ENCODE data around the gene ANKRD12.
"Not testable (repeated sequence)": the region's sequence is repeated elsewhere in the genome, so short reads cannot be mapped to it uniquely, and the experiment has no call there.

Gene ANKRD12

GRCh38 chr18:9136315-9137155, at the start of gene ANKRD12:
ANKRD12 (plus strand) TSS chr18:9136781; CDS start chr18:9182433, 45,652 bp downstream.
- DNase-seq = peak; percentile 81 to 99 (median 96)

DNA sequence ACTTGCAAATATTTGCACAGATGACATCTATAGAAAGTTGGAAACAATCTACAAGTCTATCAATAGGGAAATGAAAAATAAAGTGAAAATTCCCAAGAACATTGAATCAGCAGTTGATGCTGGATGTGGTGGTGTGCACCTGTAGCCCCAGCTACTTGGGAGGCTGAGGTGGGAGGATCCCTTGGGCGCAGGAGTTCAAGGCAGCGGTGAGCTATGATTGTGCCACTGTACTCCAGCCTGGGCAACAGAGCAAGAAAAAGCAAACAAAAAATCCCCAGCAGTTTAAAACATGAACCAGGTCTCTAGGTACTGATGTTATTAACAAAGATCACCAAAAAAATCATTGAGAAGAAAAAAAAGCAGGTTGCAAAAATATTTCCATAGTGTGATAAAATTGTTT, 49.4 kb upstream of the ANKRD12 start:
- DNase-seq = no peak

- DNase-seq = no peak
Observed at GRCh38 chr18:9088252-9088651, 48.3 kb upstream of the ANKRD12 start.

- not testable (repeated sequence) for DNase-seq
Observed at GRCh38 chr18:9088727-9089126, 47.9 kb upstream of the ANKRD12 start.

GRCh38 chr18:9090578-9090977, 46.0 kb upstream of the ANKRD12 start:
- no peak for DNase-seq

DNA sequence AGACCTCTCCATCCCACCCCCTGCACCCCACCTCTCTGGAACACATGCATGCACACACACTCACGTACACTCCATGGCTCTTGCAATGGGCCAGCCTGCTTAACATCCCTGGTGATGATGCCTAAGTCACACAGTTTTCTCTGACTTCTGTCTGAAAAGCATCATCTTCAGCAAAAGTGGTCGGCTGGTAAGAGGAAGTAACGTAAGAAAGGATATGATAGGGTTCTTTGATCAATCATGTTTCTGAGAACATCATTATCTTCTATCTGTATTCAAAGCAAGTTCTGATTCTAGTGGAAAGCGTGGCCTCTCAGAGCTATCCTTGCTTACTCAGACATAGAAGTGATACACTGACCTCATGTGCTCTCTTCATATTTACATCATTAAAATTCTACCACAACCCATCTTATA, 45.5 kb upstream of the ANKRD12 start:
- no peak for DNase-seq

- no peak for DNase-seq
Observed at GRCh38 chr18:9092665-9093064, 43.9 kb upstream of the ANKRD12 start.

- not testable (repeated sequence) for DNase-seq
Observed at GRCh38 chr18:9093109-9093508, 43.5 kb upstream of the ANKRD12 start.

DNA sequence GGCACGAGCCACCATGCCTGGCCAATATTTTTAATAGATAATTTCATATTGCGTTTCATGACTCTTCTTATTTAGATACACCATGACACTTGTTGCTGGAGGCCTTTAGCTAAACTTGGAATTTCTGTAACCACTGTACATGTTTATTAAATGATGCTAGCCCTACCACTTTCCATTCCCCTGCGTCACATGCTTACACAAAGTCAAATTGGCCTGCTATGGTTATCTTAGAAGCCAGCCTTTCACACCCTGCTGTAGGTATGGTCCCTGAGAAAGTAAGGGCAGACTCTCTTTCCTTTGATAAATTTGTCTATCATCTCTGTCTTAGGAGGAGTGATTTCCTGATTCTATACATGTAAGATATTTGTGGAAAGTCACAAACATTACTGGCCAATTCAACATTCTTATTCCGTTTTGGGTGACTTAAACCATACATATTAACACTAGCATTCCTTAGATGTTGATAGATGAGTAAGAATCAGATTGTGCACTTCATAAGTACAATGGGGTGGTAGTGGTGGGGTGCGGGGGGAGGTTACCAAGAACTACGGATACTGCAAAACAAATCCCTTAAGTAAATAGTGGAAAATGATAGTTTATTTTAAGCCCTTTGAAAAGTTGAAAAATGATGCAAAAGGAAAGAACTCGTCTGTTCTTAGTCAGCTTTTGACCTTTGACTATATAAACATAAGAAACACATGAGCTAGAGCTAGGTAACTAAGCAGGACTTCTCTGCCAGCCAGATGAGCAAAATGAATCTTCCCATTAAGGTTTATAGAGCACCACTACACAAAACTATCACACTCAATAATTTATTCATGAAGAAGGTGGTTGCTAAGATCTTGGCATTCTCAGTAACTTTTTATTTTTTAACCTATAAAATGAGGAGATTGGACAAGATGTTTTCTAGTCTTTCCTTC, 42.0 kb upstream of the ANKRD12 start:
- DNase-seq = no peak

- no peak for DNase-seq
Observed at GRCh38 chr18:9095297-9096006, 41.1 kb upstream of the ANKRD12 start.

DNA sequence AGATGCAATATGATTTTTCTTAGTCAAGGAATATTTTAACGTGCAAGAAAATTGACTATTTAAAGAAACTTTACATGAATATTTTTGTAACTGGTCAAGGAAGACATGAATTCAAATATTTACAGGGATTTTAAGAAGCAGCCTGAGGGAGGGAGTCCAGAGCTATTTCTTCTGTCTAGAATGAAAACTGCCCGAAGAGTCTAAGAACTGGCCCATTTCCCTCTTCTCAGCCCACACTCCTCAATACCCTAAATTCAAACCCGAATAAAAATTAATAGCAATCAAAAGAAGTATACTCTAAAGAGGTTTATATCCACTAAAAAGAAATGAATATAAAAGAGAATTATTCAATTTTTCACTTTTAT, 40.6 kb upstream of the ANKRD12 start:
- DNase-seq = no peak

DNA sequence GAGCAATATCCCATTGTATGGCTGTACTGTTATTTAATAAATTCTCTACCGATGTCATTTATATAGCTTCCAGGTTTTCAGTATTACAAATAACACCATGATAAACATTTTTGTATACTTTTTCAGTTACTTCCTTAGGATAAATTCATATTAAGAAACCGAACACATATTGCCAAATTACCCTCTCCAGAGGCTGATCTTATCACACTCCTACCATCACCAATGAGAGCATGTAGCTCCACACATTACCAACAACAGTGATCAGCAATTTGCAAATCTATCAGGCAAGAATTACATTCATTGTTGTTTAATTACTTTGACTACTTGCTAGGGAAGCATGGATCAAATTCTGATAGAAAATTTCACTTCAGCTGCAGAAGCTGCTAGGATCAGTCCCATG, 39.9 kb upstream of the ANKRD12 start:
- no peak for DNase-seq

DNA sequence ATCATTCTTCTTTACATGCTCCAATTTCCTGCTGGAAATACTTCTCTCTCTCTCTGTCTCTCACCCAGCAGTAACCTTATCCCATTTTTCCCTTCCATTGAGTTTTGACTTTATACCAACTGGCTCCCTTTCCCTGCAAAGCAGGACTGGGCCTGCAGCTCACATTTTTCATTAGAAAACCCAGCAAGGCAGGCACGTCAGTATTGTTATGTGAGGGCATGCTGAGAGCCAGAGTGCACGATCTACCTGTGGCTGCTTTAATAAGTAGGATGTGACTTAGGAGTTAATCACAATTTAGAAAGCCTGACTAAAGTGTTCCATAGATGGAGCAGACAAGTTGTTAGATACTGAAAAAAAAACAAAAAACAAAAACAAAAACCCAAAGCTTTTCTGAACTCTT, 39.2 kb upstream of the ANKRD12 start:
- no peak for DNase-seq

DNA sequence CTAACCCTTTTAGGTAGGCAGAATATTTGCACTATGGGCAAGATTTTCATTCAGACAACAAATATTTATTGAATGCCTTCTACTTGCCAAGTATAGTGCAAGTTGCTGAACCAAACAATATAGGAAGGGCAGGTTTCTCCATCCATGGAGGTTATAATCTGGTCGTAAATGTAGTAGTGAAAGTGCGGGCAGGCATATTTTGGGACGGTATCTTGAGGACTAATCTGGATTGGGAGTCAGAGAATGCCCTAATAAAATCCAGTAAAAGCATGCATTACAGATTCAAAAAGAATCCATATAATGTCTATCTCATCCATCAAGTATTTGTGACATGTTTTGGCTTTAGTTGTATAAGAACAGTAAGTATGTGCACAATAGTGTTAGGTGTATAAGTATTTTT, 35.8 kb upstream of the ANKRD12 start:
- no peak for DNase-seq

- DNase-seq = peak in 2 of 58 donors; percentile 11 to 37
Observed at GRCh38 chr18:9101730-9102507, 34.7 kb upstream of the ANKRD12 start.

- DNase-seq = peak; percentile 57 to 97 (median 93)
Observed at GRCh38 chr18:9102508-9103375, 33.8 kb upstream of the ANKRD12 start, which contains the start of gene NDUFV2. NDUFV2 (plus strand) TSS chr18:9102699; CDS start chr18:9102744, 45 bp downstream.

GRCh38 chr18:9103376-9103873, 33.2 kb upstream of the ANKRD12 start:
- DNase-seq = peak in 1 of 58 donors; percentile 14

GRCh38 chr18:9104244-9104901, 32.2 kb upstream of the ANKRD12 start:
- DNase-seq = no peak

DNA sequence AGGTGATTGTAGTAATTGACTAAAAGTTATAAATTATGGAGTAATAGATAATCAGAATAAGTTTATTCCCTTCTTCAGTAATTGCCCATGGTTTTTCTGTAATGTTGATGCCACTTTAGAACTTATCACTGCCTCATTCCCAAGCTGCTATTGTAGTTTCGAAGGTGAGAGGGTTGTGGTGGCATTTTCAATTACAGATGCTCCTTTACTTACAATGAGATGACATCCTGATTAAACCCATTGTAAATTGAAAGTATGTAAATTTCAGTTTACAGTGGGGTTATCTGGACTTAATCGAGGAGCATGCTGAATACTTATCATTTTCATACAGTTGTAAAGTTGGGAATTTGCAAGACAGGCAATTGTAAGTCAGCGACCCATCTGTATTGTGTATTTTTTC, 31.2 kb upstream of the ANKRD12 start:
- no peak for DNase-seq
